ENCODE data around the gene MC1R. TPM values are rescaled to one million over a fixed set of nuclear protein-coding genes. Genes with fewer than 3 reads are reported as not detected.

Gene MC1R
- total and polyA plus RNA-seq, 10 of the 15 experiments (the other 5 are each of a cell fraction or from before 2014, with no cell fraction given) = 0.06 to 2.3 (median 0.45) TPM

DNA sequence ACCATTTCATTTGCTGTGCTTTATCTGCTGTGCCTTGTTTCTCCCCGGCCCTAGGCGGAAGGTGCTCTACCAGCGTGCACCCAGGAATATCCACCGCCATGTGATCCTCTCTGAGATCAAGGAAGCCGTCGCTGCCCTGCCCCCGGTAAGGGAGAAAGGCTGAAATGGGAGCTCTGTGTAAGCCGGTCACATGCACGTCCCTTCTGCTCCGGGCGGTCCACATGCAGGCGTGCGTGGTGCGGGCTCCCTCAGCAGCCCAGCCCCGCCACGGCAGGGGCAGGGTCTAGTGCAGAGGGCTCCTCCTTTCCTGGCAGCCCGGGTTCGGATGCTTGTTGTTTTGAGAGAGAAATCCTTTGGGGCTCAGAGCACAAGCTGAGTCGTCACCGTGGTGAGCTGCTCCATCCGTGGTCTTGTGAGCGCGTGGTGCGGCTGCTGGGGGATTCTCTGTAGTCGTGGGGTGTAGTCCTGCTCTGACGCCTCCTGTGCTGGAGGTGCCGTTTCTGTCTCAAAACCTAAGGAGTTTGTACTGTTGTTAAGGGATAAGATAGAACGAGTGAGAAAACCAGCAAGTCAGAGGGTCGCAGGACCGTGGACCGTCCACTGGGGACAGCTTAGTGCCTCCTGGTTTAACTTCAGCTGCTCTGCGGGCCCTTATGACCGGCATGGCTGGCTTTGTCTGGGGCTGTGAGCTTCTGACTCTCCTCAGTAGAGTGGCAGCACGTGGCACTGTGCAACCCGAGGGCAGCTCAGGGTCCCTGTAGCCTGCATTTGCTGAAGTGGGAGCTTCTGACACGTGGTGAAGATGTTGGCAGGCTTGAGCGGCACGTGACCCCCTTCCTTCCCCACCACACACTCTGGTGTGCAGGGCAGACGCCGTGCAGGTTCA is 12.3 kb upstream of the MC1R start:
- in situ Hi-C loops (cut with MboI) = no loop called here
- BruUV-seq (replicated peaks) = no TSS peak
- 98% methylated on average over 40 of the region's 40 CpGs for WGBS (ENCODE audit: insufficient coverage, insufficient replicate concordance, low lambda C conversion rate, missing lambda C conversion rate)
- Histone ChIP-seq H3K27me3 (replicated peaks in 1 of 2; ENCODE audit: control insufficient read depth in 2 of 2, insufficient read depth in 2 of 2, low read length in 1 of 2) (no peaks in the 10 kb centered on the region), H3K4me2 (ENCODE audit: control insufficient read depth, insufficient read depth) (no peak overlapping the region), H3K9ac (ENCODE audit: control insufficient read depth, insufficient read depth, low read length) (no peak overlapping the region), H2AFZ (ENCODE audit: control insufficient read depth, low read depth, low read length) (no peak overlapping the region), H3K36me3 (ENCODE audit: control insufficient read depth in 2 of 2, insufficient read depth in 2 of 2, low read length in 1 of 2) (peaks cover 13 to 20% of the 10 kb centered on the region in 2 experiments), H3K4me1 (ENCODE audit: control insufficient read depth, insufficient read depth, low read length) (no peaks in the 10 kb centered on the region), H4K20me1 (ENCODE audit: control insufficient read depth, insufficient read depth) (no peaks in the 10 kb centered on the region; the same call in 1 of the 2 replicates), H3K79me2 (ENCODE audit: control insufficient read depth, insufficient read depth, low read length) (no peaks in the 10 kb centered on the region), H3K9me3 (replicated peaks; ENCODE audit: control insufficient read depth, insufficient read depth, low read length) (no peaks in the 10 kb centered on the region; the same call in 2 of the 3 replicates), H3K27ac (ENCODE audit: control insufficient read depth, insufficient read depth) (no peak overlapping the region), H3K4me3 (no peak overlapping the region)
- RAD21 ChIA-PET (ENCODE audit: unreplicated experiment) = interaction anchor here (2.3 kb wide), 1 partner anchor 46 kb away, joined by 6 read pairs; no protein-coding TSS in a partner anchor
- FAIRE-seq = no peak
- TF ChIP-seq NFYB (IDR thresholded peaks at IDR 0.05; ENCODE audit: insufficient read depth, low read depth, low read length) = no peak
- no peak for TF ChIP-seq CBX3 (IDR thresholded peaks at IDR 0.05; ENCODE audit: borderline replicate concordance, low read depth)
- peak; percentile 44; the same call in 1 of the 2 replicates for TF ChIP-seq POLR2A (IDR thresholded peaks at IDR 0.05; ENCODE audit: low read depth, low read length)
- intact Hi-C loops (cut with micrococcal nuclease; ENCODE audit: unreplicated experiment) = no loop called here
- CTCF ChIA-PET = interaction anchor here (1.0 kb wide), 1 partner anchor 166 kb away, joined by 3 read pairs; no protein-coding TSS in a partner anchor
- DNase-seq (ENCODE audit: low read depth, low spot score) = no peak
- SMC1A ChIA-PET (ENCODE audit: uncharacterized antibody, unreplicated experiment) = no interaction called here
- POLR2A ChIA-PET = no interaction called here
- no peak for ATAC-seq

DNA sequence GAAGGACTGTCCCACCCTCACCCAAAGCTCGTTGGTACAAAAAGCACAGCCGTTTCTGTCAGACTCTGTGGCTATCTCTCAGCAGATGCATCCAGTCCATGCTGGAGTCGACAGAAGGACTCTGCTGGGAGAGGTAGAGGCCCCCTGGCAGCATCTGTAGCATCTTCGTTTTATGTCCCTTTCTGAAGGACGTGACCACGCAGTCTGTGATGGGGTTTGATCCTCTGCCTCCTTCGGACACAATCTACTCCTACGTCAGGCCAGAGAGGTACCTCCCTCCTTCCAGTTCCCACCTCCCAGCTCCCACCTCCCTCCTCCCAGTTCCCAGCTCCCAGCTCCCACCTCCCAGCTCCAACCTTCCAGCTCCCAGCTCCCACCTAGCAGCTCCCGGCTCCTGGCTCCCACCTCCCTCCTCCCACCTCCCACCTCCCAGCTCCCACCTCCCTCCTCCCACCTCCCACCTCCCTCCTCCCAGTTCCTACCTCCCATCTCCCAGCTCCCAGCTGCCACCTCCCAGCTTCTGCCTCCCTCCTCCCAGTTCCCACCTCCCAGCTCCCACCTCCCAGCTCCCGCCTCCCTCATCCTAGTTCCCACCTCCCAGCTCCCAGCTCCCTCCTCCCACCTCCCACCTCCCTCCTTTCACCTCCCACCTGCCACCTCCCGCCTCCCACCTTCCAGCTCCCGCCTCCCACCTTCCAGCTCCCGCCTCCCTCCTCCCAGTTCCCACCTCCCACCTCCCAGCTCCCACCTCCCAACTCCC is 11.4 kb upstream of the MC1R start:
- Histone ChIP-seq H3K36me3 (ENCODE audit: control insufficient read depth in 2 of 2, insufficient read depth in 2 of 2, low read length in 1 of 2) (peaks cover 13 to 20% of the 10 kb centered on the region in 2 experiments), H2AFZ (ENCODE audit: control insufficient read depth, low read depth, low read length) (no peak overlapping the region), H3K4me2 (ENCODE audit: control insufficient read depth, insufficient read depth) (no peak overlapping the region), H3K4me1 (ENCODE audit: control insufficient read depth, insufficient read depth, low read length) (no peaks in the 10 kb centered on the region), H3K79me2 (ENCODE audit: control insufficient read depth, insufficient read depth, low read length) (no peaks in the 10 kb centered on the region), H3K27ac (ENCODE audit: control insufficient read depth, insufficient read depth) (no peak overlapping the region), H3K9ac (ENCODE audit: control insufficient read depth, insufficient read depth, low read length) (no peak overlapping the region), H3K9me3 (replicated peaks; ENCODE audit: control insufficient read depth, insufficient read depth, low read length) (no peaks in the 10 kb centered on the region; the same call in 2 of the 3 replicates), H3K4me3 (no peak overlapping the region), H4K20me1 (ENCODE audit: control insufficient read depth, insufficient read depth) (no peaks in the 10 kb centered on the region; the same call in 1 of the 2 replicates), H3K27me3 (replicated peaks in 1 of 2; ENCODE audit: control insufficient read depth in 2 of 2, insufficient read depth in 2 of 2, low read length in 1 of 2) (no peaks in the 10 kb centered on the region)
- RAD21 ChIA-PET (ENCODE audit: unreplicated experiment) = interaction anchor here (2.3 kb wide), 1 partner anchor 47 kb away, joined by 6 read pairs; no protein-coding TSS in a partner anchor
- FAIRE-seq (no peak), ATAC-seq (no peak), DNase-seq (ENCODE audit: low read depth, low spot score) (no peak)
- SMC1A ChIA-PET (ENCODE audit: uncharacterized antibody, unreplicated experiment) = no interaction called here
- intact Hi-C loops (cut with micrococcal nuclease; ENCODE audit: unreplicated experiment) (no loop called here), in situ Hi-C loops (cut with MboI) (no loop called here)
- BruUV-seq (replicated peaks) = no TSS peak
- CTCF ChIA-PET = interaction anchor here (0.8 to 1.5 kb wide), 3 partner anchors 44 to 201 kb away, joined by 3 to 4 read pairs (median 3); no protein-coding TSS in a partner anchor
- POLR2A ChIA-PET = interaction anchor here (0.6 to 1.0 kb wide), 2 partner anchors 67 to 129 kb away, joined by 4 read pairs; no protein-coding TSS in a partner anchor
- WGBS (ENCODE audit: insufficient coverage, insufficient replicate concordance, low lambda C conversion rate, missing lambda C conversion rate) = 94% methylated on average over 8 of the region's 13 CpGs
- TF ChIP-seq MEF2A (IDR thresholded peaks at IDR 0.05; ENCODE audit: insufficient read depth, low read depth, low read length) (no peak), ZBTB33 (IDR thresholded peaks at IDR 0.05) (no peak)
- TF ChIP-seq, protein P1, sequence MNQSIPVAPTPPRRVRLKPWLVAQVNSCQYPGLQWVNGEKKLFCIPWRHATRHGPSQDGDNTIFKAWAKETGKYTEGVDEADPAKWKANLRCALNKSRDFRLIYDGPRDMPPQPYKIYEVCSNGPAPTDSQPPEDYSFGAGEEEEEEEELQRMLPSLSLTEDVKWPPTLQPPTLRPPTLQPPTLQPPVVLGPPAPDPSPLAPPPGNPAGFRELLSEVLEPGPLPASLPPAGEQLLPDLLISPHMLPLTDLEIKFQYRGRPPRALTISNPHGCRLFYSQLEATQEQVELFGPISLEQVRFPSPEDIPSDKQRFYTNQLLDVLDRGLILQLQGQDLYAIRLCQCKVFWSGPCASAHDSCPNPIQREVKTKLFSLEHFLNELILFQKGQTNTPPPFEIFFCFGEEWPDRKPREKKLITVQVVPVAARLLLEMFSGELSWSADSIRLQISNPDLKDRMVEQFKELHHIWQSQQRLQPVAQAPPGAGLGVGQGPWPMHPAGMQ (IDR thresholded peaks at IDR 0.05; ENCODE audit: borderline replicate concordance) = no peak
- TF ChIP-seq, protein P2, sequence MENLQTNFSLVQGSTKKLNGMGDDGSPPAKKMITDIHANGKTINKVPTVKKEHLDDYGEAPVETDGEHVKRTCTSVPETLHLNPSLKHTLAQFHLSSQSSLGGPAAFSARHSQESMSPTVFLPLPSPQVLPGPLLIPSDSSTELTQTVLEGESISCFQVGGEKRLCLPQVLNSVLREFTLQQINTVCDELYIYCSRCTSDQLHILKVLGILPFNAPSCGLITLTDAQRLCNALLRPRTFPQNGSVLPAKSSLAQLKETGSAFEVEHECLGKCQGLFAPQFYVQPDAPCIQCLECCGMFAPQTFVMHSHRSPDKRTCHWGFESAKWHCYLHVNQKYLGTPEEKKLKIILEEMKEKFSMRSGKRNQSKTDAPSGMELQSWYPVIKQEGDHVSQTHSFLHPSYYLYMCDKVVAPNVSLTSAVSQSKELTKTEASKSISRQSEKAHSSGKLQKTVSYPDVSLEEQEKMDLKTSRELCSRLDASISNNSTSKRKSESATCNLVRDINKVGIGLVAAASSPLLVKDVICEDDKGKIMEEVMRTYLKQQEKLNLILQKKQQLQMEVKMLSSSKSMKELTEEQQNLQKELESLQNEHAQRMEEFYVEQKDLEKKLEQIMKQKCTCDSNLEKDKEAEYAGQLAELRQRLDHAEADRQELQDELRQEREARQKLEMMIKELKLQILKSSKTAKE (IDR thresholded peaks at IDR 0.05; ENCODE audit: low read depth, poor library complexity, severe bottlenecking) = no peak
